GM19035 (cell line): ENCODE results near the gene PCYOX1L.

Source experiments
- ATAC-seq: cut with Tn5 transposase; IDR thresholded peaks from one replicate; pipeline ENCODE4 v1.9.1; 2021; ENCODE audit not compliant: unreplicated experiment

PCYOX1L gene

GRCh38 chr5:149405550-149406202, 47.8 kb downstream of the PCYOX1L start:
- ATAC-seq, result no peak

- ATAC-seq, result no peak
Observed at GRCh38 chr5:149406203-149406978, 48.5 kb downstream of the PCYOX1L start.

GRCh38 chr5:149406979-149407306, 49.1 kb downstream of the PCYOX1L start:
- no peak for ATAC-seq

- no peak for ATAC-seq
Observed at GRCh38 chr5:149407323-149408251, 49.7 kb downstream of the PCYOX1L start.

GRCh38 chr5:149408252-149409099, 50.6 kb downstream of the PCYOX1L start:
- no peak for ATAC-seq

- no peak for ATAC-seq
Observed at GRCh38 chr5:149409268-149409948, 51.6 kb downstream of the PCYOX1L start.

GRCh38 chr5:149410071-149410470, 52.2 kb downstream of the PCYOX1L start:
- ATAC-seq, result no peak

GRCh38 chr5:149410721-149411432, 53.0 kb downstream of the PCYOX1L start:
- no peak for ATAC-seq

- ATAC-seq, result no peak
Observed at GRCh38 chr5:149411738-149412519, 54.1 kb downstream of the PCYOX1L start.

GRCh38 chr5:149412783-149413476, 55.1 kb downstream of the PCYOX1L start:
- no peak for ATAC-seq

- ATAC-seq, result no peak
Observed at GRCh38 chr5:149413477-149414210, 55.8 kb downstream of the PCYOX1L start.

- ATAC-seq, result no peak
Observed at GRCh38 chr5:149414405-149415065, 56.7 kb downstream of the PCYOX1L start.

- ATAC-seq, result no peak
Observed at GRCh38 chr5:149415066-149415967, 57.5 kb downstream of the PCYOX1L start.

GRCh38 chr5:149416987-149417710, 59.3 kb downstream of the PCYOX1L start:
- ATAC-seq, result no peak

- no peak for ATAC-seq
Observed at GRCh38 chr5:149417711-149418368, 60.0 kb downstream of the PCYOX1L start.
